Ishikawa (cell line): ENCODE results near the gene GTPBP1.

Experiments
- CEBPB ChIP-seq: IDR thresholded peaks from 2 replicates; pipeline ENCODE4 v1.6.1; 2012
- CREB1 ChIP-seq: IDR thresholded peaks from 2 replicates; pipeline ENCODE4 v1.6.1; 2012; ENCODE audit warnings: low read depth
- EGR1 ChIP-seq: IDR thresholded peaks from 2 replicates; pipeline ENCODE4 v1.6.1; 2012
- EP300 ChIP-seq: IDR thresholded peaks from 2 replicates; pipeline ENCODE4 v1.6.1; 2012; ENCODE audit warnings: borderline replicate concordance
- MAX ChIP-seq: IDR thresholded peaks from 2 replicates; pipeline ENCODE4 v1.6.1; 2012
- RAD21 ChIP-seq: IDR thresholded peaks from 2 replicates; pipeline ENCODE4 v1.6.1; 2012; ENCODE audit warnings: low read depth
- REST ChIP-seq: IDR thresholded peaks from 2 replicates; pipeline ENCODE4 v1.6.1; 2012; ENCODE audit warnings: low read depth, mild to moderate bottlenecking
- TAF1 ChIP-seq: IDR thresholded peaks from 2 replicates; pipeline ENCODE4 v1.6.1; 2012; ENCODE audit warnings: low read depth, mild to moderate bottlenecking
- TCF12 ChIP-seq: IDR thresholded peaks from 2 replicates; pipeline ENCODE4 v1.6.1; 2012; ENCODE audit warnings: low read depth
- YY1 ChIP-seq: IDR thresholded peaks from 2 replicates; pipeline ENCODE4 v1.6.1; 2012; ENCODE audit warnings: low read depth

DNA sequence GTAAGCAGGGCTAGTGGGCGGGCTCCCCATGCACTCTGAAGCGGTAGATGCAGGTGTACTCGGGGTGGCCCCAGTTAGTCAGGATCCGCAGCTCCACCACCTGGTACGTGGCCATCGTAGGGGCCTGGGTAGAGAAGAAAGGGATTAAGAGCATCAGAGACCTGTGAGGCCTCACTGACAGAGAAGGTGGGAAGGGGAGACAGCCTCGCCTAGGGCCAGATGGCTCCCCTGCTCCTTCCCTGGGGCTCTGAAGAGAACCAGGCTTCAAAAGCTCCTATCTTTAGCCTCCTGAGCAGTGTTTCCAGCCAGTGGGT is 30.5 kb downstream of the GTPBP1 start:
- TF ChIP-seq EGR1 (no peak), REST (no peak), CEBPB (no peak), EP300 (no peak), CREB1 (no peak), TCF12 (no peak), RAD21 (no peak), YY1 (no peak), MAX (no peak), TAF1 (no peak)
